PC-3 (cell line): ENCODE results near the gene PPIF. TPM values are rescaled to one million over a fixed set of nuclear protein-coding genes. Genes with fewer than 3 reads are reported as not detected.

ENCODE experiments used
- ATAC-seq: fragments of 200-7000 bp; cut with Tn5 transposase; 2 replicates; pipeline ENCODE4 v1.9.1; 2020; ENCODE audit warnings: mild to moderate bottlenecking, moderate library complexity
- BruUV-seq: library from RNA; stranded (reverse); fragments of 400-500 nt; replicated peaks from 2 replicates; lab custom pipeline; 2021; lab: Mats Ljungman, UMichigan
- CTCF ChIA-PET: fragments of 300-600 bp; sonication (Branson Sonifier 250); formaldehyde crosslinking; loops from one replicate; lab custom pipeline; 2022; ENCODE audit warnings: antibody characterized with exemption; lab: Charles Lee
- POLR2A ChIA-PET: fragments of 300-600 bp; sonication (Branson Sonifier 250); formaldehyde crosslinking; loops from one replicate; lab custom pipeline; 2022; ENCODE audit warnings: antibody characterized with exemption; ENCODE audit not compliant: unreplicated experiment; lab: Charles Lee
- DNase-seq: peaks from one replicate; pipeline ENCODE4 v3.0.0-alpha.2; 2015
- H2AFZ ChIP-seq: fragments of 300-600 bp; sonication (generic); 2 replicates; pipeline ENCODE4 v1.6.0; 2016; ENCODE audit warnings: antibody characterized with exemption, low read length
- H3F3A ChIP-seq: fragments of 300-600 bp; sonication (generic); one replicate; pipeline ENCODE4 v1.6.0; 2017; ENCODE audit warnings: antibody characterized with exemption, low read length, control low read depth, mild to moderate bottlenecking; ENCODE audit not compliant: unreplicated experiment
- H3K27ac ChIP-seq: fragments of 300-600 bp; sonication (generic); 2 replicates; pipeline ENCODE4 v1.5.1; 2016; ENCODE audit warnings: mild to moderate bottlenecking, low read length
- H3K27me3 ChIP-seq: fragments of 300-600 bp; sonication (generic); 2 replicates; pipeline ENCODE4 v1.6.1; 2016; ENCODE audit warnings: low read length, mixed read lengths
- H3K36me3 ChIP-seq: fragments of 300-600 bp; sonication (generic); 2 replicates; pipeline ENCODE4 v1.6.1; 2016; ENCODE audit warnings: low read depth, mixed run types, low read length, mixed read lengths
- H3K4me1 ChIP-seq: fragments of 300-600 bp; sonication (generic); 2 replicates; pipeline ENCODE4 v1.5.1; 2016; ENCODE audit warnings: low read length; ENCODE audit not compliant: insufficient read depth
- H3K4me2 ChIP-seq: fragments of 300-600 bp; sonication (generic); 2 replicates; pipeline ENCODE4 v1.6.0; 2016; ENCODE audit warnings: low read length
- H3K4me3 ChIP-seq: fragments of 300-600 bp; sonication (generic); 2 replicates; pipeline ENCODE4 v1.5.1; 2016; ENCODE audit warnings: mild to moderate bottlenecking, low read length, mixed read lengths
- H3K79me2 ChIP-seq: fragments of 300-600 bp; sonication (generic); 2 replicates; pipeline ENCODE4 v1.6.1; 2017; ENCODE audit warnings: low read length, mixed read lengths
- H3K9ac ChIP-seq: fragments of 300-600 bp; sonication (generic); 2 replicates; pipeline ENCODE4 v1.6.0; 2016; ENCODE audit warnings: mild to moderate bottlenecking, low read length
- H3K9me2 ChIP-seq: fragments of 300-600 bp; sonication (generic); replicated peaks from 2 replicates; pipeline ENCODE4 v1.6.1; 2016; ENCODE audit warnings: mixed run types, low read length, mixed read lengths
- H3K9me3 ChIP-seq: fragments of 300-600 bp; sonication (generic); 2 replicates; pipeline ENCODE4 v1.6.1; 2016; ENCODE audit warnings: low read length, mixed read lengths
- H4K20me1 ChIP-seq: fragments of 300-600 bp; sonication (generic); 2 replicates; pipeline ENCODE4 v1.6.1; 2016; ENCODE audit warnings: low read length, mixed read lengths
- EZH2 ChIP-seq: fragments of 300-600 bp; sonication (generic); IDR thresholded peaks from one replicate; pipeline ENCODE4 v1.6.1; 2017; ENCODE audit warnings: antibody characterized with exemption, mild to moderate bottlenecking, low read length; ENCODE audit not compliant: unreplicated experiment
- EZH2phosphoT487 ChIP-seq: fragments of 300-600 bp; sonication (generic); IDR thresholded peaks from 2 replicates; pipeline ENCODE4 v1.6.1; 2018; ENCODE audit warnings: mild to moderate bottlenecking, antibody characterized with exemption, low read length, borderline replicate concordance
- intact Hi-C: fragments of 100-400 bp; cut with micrococcal nuclease; formaldehyde crosslinking; loops from 2 replicates; pipeline ENCODE4 v1.9.0; 2023
- total RNA-seq: library from RNA; depleted of rRNA; stranded (reverse); fragments of >200 nt; gene quantifications from 2 replicates; pipeline ENCODE4 v1.2.3, GENCODE V29; 2014
- TF ChIP-seq, protein P1 (sequence below): fragments of 300-600 bp; sonication (generic); conservative IDR thresholded peaks from 2 replicates; pipeline ENCODE4 v1.5.1; 2017; ENCODE audit warnings: antibody characterized with exemption, low read depth, mild to moderate bottlenecking, low read length

PPIF gene
- total RNA-seq, 1 experiment from 2014 or later: 381 TPM

DNA sequence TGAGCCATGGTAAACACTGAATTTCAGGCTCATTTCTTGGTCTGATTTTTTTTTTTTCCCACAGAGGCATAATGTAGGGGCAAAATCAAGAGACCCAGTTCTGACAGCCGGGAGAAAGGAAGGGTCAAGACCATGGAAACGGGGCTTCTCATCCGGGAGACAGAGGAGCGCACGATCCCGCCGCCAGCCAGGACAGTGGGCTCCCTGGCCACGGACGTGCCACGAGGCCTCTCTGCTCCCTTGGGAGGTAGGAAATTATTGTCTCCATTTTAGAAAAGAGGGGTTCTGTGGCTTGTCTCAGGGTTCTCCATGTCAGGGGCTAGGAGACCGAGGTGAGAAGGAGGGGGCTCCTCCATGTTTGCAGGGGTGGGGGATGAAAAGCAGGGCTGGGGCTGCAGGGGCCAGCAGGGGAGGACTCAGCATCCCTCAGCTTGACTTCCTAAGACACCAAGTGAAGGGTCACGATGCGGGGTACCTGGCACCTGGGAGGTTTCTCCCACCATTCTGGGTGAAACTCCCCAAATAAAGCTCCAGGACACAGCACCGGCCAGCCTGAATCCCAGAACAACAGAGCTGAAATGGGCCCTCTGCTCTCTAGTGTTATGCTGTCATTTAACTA lies 37.6 kb downstream of the PPIF start:
- CTCF ChIA-PET: no interaction called here
- no peak for DNase-seq
- POLR2A ChIA-PET: no interaction called here
- H3K9me3 ChIP-seq: no peaks in the 10 kb centered on the region
- no peaks in the 10 kb centered on the region for H4K20me1 ChIP-seq
- H3K27me3 ChIP-seq: no peaks in the 10 kb centered on the region
- no peak for ATAC-seq
- no peaks in the 10 kb centered on the region for H3K9me2 ChIP-seq
- H3K9ac ChIP-seq: no peak overlapping the region
- H2AFZ ChIP-seq: no peak overlapping the region
- no peak overlapping the region for H3K4me3 ChIP-seq
- BruUV-seq: no TSS peak
- no peaks in the 10 kb centered on the region for H3K36me3 ChIP-seq
- TF ChIP-seq EZH2phosphoT487 (no peak), EZH2 (no peak)
- TF ChIP-seq, protein P1, sequence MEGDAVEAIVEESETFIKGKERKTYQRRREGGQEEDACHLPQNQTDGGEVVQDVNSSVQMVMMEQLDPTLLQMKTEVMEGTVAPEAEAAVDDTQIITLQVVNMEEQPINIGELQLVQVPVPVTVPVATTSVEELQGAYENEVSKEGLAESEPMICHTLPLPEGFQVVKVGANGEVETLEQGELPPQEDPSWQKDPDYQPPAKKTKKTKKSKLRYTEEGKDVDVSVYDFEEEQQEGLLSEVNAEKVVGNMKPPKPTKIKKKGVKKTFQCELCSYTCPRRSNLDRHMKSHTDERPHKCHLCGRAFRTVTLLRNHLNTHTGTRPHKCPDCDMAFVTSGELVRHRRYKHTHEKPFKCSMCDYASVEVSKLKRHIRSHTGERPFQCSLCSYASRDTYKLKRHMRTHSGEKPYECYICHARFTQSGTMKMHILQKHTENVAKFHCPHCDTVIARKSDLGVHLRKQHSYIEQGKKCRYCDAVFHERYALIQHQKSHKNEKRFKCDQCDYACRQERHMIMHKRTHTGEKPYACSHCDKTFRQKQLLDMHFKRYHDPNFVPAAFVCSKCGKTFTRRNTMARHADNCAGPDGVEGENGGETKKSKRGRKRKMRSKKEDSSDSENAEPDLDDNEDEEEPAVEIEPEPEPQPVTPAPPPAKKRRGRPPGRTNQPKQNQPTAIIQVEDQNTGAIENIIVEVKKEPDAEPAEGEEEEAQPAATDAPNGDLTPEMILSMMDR: no peak
- H3K79me2 ChIP-seq: no peaks in the 10 kb centered on the region
- H3K4me2 ChIP-seq: no peak overlapping the region
- H3K27ac ChIP-seq: no peak overlapping the region
- peaks cover 8% of the 10 kb centered on the region for H3K4me1 ChIP-seq
- intact Hi-C loops: no loop called here
- no peaks in the 10 kb centered on the region for H3F3A ChIP-seq

DNA sequence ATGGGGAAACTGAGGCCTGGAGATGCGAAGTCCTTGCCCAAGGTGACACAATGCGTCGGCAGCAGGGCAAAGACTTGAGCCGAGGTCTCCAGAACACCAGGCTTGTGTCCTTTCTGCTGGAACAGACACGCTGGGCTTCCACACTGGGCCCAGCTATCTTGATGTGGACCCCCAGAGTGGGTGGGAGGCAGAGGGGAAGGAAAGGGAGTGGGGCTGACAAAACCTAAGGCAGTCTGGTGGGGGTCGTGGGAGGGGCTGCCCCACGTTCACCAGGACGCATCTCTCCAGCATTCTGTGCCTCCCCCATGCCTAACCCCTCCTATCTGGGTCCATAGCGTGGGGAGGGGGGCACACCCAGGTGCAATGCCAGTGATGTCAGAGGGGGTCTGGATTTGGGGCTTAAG lies 38.1 kb downstream of the PPIF start:
- no peaks in the 10 kb centered on the region for H3K27me3 ChIP-seq
- ChIA-PET POLR2A (no interaction called here), CTCF (no interaction called here)
- H3K9me2 ChIP-seq: no peaks in the 10 kb centered on the region
- H3K9me3 ChIP-seq: no peaks in the 10 kb centered on the region
- no peaks in the 10 kb centered on the region for H3F3A ChIP-seq
- no peak for TF ChIP-seq EZH2
- TF ChIP-seq EZH2phosphoT487: no peak
- TF ChIP-seq, protein P1: no peak
- no peak overlapping the region for H3K4me2 ChIP-seq
- no peaks in the 10 kb centered on the region for H3K36me3 ChIP-seq
- peaks cover 3% of the 10 kb centered on the region for H3K4me1 ChIP-seq
- H3K4me3 ChIP-seq: no peak overlapping the region
- BruUV-seq: no TSS peak
- no peak for ATAC-seq
- no peaks in the 10 kb centered on the region for H4K20me1 ChIP-seq
- no peak overlapping the region for H3K27ac ChIP-seq
- no peaks in the 10 kb centered on the region for H3K79me2 ChIP-seq
- H2AFZ ChIP-seq: no peak overlapping the region
- H3K9ac ChIP-seq: no peak overlapping the region
- intact Hi-C loops: no loop called here
- no peak for DNase-seq

DNA sequence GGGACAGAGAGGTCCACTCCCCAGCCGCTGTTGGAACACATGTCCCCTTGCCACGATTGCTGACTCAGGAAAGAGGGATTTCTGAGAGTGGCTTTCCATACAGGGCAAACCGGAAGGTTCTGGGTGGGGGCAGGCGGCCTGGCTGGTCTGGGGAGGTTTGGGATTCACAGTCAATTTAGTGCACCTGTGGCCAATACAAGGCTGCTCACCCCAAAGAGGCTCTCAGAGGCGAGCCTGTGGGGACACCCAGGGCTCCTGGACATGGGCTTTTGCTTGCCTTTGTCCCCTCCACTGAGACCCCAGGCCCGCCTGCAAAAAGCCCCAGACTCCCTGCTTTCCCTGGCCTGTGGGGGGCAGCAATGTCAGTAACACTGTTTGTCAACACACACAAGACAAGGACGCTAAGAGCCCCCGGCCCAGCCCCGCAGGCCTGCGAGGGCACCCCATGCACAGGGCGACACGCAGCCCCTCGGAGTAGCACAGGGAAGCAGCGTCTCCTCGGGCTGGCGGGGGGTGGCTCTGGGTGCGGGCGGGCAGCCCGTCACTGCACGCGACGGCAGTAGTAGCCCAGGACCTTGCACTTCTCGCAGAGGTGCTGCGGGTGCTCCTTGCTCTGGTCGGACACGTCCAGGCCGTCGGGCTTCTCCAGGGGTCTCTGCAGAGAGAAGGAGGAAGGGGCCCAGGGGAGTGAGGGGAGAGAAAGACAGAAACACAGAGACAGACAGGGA lies 38.7 kb downstream of the PPIF start:
- H3K4me1 ChIP-seq: no peaks in the 10 kb centered on the region
- no peak overlapping the region for H2AFZ ChIP-seq
- H3K9me3 ChIP-seq: no peaks in the 10 kb centered on the region
- no peaks in the 10 kb centered on the region for H3F3A ChIP-seq
- intact Hi-C loops: no loop called here
- ATAC-seq (no peak), DNase-seq (no peak)
- no peaks in the 10 kb centered on the region for H3K36me3 ChIP-seq
- H3K4me2 ChIP-seq: no peak overlapping the region
- no TSS peak for BruUV-seq
- H3K4me3 ChIP-seq: no peak overlapping the region
- no peak overlapping the region for H3K9ac ChIP-seq
- TF ChIP-seq, protein P1: peak; percentile 65
- no peak for TF ChIP-seq EZH2phosphoT487
- no peaks in the 10 kb centered on the region for H3K79me2 ChIP-seq
- ChIA-PET POLR2A (no interaction called here), CTCF (no interaction called here)
- H3K9me2 ChIP-seq: no peaks in the 10 kb centered on the region
- H3K27ac ChIP-seq: no peak overlapping the region
- H4K20me1 ChIP-seq: no peaks in the 10 kb centered on the region
- H3K27me3 ChIP-seq: no peaks in the 10 kb centered on the region
